GF-D8 (cell line): ENCODE data around the gene UXS1.
"Not testable (repeated sequence)": the region's sequence is repeated elsewhere in the genome, so short reads cannot be mapped to it uniquely, and the experiment has no call there.

Experiments
- DNase-seq: peaks from one replicate; lab custom pipeline; 2025; lab: John Stamatoyannopoulos, UW

UXS1 gene

DNA sequence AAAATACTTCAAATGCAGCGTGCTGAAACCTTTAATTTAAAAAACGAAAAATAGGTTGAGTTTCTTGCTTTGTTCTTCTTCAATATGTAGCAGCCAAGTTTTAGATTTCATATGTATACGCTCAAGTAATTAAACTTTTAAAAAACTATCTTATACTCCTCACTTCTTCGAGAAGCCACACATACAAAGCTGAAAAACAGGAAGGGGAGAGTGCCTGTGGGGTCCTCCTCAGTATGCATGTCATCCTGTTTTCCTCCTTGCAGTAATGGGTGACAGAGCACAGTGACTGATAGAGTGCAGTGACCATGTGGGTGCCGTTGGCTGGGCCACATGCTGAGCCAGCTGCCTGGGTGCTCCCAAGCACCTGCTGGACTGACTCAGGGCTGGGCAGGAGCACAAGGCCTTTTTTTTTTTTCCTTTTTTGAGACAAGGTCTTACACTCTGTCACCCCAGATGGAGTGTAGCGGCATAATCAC is 33.3 kb downstream of the UXS1 start:
- no peak for DNase-seq

DNA sequence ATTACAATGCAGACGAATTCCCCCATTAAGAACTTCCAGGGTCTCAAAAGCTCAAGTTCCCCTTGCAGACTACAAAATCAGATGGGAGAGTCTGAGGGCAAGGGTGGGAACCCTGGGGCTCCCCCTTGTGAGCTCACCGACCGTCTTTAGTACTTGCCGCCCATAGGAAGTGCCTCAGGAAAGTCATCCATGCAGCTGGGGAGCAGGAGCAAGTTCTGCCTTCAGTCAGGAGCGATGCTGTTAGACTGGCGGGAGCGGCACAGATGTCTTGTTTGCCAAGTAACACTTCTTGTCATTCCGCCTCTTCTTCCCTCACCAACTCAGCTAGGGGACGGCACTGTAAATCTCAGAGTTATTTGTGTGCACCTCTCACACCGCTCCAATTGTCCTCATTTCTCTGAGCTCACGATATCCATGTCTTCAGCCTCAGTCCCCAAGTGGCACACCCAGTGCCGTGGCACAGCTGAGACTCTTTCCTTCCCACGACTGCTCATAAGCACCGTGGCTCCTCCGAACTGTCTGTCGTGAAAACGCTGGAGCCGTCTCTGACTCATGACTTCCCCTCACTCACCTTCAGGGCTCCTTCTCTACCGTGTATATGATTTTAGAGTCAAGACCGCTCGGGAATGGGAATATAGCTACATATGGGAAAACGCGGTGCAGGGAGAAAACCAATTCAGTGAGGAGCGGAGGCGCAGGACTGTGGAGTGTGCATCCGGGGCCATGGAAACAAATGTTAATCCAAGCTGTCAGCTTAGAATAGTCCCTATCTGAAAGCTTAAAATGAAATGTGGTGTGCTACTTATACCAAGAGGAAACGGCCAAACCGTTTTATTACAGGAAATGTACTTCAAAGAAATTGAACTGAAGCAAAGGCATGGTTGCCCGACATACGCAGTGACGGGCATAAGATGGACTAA is 34.0 kb downstream of the UXS1 start:
- no peak for DNase-seq

- DNase-seq, result no peak
Measured at GRCh38 chr2:106158871-106159270, 35.2 kb downstream of the UXS1 start.

DNA sequence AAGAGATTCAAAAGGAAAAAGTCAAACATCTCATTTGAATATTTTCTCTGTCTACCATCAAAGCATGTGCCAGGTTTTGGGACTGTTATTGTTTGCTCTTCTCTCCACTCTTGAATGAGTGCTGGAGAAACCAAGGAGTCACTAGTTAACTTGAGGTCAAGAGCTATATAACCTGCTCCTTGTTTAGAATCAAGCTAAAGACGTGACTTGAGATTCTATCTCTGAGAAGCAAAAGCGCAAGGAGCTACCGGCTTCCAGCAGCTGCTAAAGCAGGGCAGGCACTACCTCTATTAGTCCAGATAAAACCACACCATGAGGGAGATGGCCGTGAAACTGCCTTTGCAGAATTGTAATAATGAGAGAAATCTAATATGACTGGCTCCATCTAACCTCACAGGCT is 36.0 kb downstream of the UXS1 start:
- DNase-seq, result no peak

- DNase-seq, result no peak
Measured at GRCh38 chr2:106157416-106157815, 36.7 kb downstream of the UXS1 start.

DNA sequence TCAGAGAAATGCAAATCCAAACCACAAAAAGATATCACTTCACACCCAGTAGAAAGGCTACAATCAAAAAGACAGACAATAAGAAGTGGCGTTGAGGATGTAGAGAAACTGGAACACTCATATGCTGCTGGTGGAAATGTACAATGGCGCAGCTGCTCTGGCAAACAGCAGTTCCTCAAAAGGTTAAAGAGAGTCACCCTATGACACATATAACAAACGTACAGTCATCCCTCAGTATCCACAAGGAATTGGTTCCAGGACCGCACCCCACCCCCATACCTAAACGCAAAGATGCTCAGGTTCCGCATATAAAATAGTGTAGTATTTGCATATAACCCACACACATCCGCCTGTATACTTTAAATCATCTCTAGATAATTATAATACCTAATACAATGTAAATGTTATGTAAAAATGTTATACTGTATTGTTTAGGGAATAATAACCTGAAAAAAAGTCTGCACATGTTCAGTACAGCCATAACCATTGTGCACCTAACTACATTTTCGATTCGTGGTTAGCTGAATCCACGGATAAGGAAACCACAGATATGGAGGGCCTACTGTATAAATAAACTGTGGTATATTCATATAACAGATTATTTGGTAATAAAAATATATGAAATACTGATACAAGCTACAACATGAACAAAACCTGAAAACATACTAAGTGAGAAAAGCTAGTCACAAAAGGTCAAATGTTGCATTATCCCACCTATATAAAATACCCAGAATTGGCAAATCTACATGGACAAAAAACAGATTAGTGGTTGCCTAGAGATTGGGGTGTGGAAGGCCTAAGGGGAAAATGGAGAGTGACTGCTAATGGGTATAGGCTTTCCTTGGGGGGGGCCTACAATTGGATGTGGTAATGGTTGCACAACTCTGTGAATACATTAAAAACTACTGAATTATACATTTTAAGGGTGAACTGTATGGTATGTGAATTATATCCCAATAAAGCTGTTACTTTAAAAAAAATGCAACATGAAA is 37.5 kb downstream of the UXS1 start:
- no peak for DNase-seq

- no peak for DNase-seq
Measured at GRCh38 chr2:106153781-106154180, 40.3 kb downstream of the UXS1 start.

DNA sequence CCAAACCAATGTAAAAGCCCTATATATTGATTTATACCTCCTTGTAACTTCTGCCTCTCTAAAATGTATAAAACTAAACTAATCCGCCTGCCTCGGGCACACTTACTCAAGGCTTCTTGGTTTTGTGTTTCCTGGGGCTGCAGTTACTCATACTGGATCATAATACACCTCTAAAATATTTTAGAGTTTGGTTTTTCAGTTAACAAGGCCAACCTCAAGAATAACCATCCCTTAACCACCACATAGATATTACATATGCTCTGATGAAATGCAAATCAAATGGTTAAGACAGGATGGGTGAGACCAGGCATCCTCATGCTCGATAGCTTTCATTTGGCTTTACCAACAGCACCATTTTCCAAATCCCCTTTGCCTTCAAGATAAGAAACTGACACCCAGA is 46.4 kb downstream of the UXS1 start:
- no peak for DNase-seq

DNA sequence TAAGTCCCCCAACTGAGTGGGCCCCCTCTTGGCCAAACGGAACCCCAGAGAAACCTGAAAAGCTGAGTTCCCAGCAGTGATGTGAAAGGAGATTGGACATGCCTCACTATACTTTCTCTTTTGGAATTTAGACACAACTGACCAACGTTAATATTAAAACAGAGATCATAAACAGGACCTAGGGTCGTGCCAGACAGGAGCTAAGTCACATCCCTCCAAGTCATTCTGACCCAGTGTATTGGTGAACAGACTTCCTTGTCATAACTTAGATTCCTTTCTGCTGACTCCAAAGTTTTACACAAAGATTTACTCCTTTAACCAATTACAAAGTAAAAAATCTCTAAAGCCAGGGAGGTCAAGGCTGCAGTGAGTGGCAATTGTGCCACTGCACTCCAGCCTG is 46.9 kb downstream of the UXS1 start:
- DNase-seq, result no peak

GRCh38 chr2:106144621-106145331 is 49.3 kb downstream of the UXS1 start:
- DNase-seq, result no peak

- no peak for DNase-seq
Measured at GRCh38 chr2:106143495-106144215, 50.4 kb downstream of the UXS1 start.

DNA sequence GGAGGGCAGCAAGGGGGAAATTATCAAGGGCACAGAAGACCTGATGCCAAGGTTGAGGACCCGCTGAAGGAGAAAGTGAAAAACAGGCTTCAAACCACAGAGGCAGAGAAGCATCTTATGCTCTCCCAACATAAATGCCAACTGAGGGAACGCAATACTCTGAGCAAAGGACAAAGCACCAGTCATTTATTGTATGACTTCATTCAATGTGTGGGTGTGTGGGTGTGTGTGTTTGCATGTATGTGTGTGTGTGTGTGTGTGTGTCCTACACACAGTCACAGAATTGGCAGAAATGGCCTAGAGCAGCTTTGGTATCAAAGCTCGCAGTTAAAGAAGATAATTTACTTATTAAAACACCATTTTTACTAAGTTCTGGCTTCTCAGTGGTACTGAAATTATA is 51.4 kb downstream of the UXS1 start:
- DNase-seq, result no peak

GRCh38 chr2:106140913-106141312 is 53.2 kb downstream of the UXS1 start:
- DNase-seq, result peak; percentile 56

DNA sequence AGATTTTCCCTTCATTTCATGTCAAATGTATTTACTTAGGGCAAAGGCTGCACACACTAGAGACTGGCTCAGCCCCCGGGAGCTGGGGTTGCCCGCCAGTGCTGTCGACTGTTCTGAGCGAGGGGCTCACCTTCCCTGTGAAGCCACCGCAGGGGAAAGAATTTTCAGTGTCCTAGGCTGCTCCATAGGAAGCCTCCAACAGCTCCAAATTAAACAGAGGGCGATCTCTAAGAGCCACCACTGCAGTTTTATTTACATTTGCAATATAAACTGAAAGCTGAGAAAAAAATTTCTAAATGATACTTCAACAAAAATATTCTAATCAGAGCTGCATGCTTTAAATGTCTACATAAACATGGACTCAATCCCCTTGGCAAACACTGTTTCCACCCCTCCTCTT is 54.0 kb downstream of the UXS1 start:
- no peak for DNase-seq

- no peak for DNase-seq
Measured at GRCh38 chr2:106139238-106139935, 54.7 kb downstream of the UXS1 start.

GRCh38 chr2:106138543-106139237 is 55.4 kb downstream of the UXS1 start:
- DNase-seq, result no peak

DNA sequence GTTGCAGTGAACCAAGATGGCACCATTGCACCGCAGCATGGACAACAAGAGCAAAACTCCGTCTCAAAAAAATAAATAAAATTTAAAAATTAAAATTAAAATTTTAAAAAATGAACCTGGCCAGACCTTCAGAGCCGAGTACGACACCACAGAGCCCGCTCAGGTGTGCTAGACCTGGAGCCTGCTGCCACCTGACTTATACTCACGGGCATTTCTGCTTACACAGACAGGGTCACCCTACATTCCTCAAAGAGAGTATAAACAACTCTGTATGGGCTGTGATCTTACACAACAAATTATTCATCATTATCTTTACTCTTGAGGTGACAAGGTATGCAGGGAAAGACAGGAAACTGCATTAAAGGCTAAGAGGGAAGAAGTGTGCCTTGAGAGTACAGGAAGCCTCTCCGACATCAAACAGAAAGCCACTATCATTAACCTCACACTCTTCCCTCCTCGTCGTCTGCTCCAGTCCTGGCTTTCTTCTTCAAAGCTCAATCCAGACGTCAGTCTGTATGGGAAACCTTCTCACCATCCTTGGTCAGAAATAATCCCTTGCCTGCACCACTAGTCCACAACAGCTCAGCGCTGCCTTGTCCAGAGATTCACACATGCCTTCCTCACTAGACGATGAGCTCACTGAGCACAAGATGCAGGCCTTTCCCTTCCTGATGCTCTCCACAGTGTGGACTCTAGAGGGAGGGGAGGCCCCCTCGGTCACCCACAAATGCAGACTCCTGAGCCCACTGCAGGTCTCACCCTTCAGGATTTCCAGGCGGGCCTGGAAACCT is 56.2 kb downstream of the UXS1 start:
- no peak for DNase-seq

GRCh38 chr2:106131192-106131591 is 62.9 kb downstream of the UXS1 start:
- DNase-seq, result not testable (repeated sequence)
